Kidney (tissue), 14 donors: Measurements from ENCODE around the gene RIN3. TPM values are rescaled to one million over a fixed set of nuclear protein-coding genes. Genes with fewer than 3 reads are reported as not detected.

ENCODE experiments used
- DNase-seq, 5 donors: peaks; one replicate each; pipeline ENCODE4 v3.0.0-alpha.2; 2013 to 2020
- FAIRE-seq: peaks from 2 replicates; lab custom pipeline; 2012; peaks lifted over from hg19 to GRCh38; lab: Jason Lieb, UNC
- H3K27ac ChIP-seq, 2 donors: one replicate each; pipeline ENCODE4 v1.7.0; 2013; ENCODE audit warnings: low read depth in 2 of 2, low read length in 2 of 2, inconsistent platforms in 1 of 2
- H3K27me3 ChIP-seq: one replicate; pipeline ENCODE4 v1.7.1; 2013; ENCODE audit warnings: low read length, inconsistent platforms; ENCODE audit not compliant: control insufficient read depth, insufficient read depth
- H3K36me3 ChIP-seq, 3 donors: one replicate each; pipeline versions ENCODE4 v1.7.0 to v1.7.1; 2013; ENCODE audit warnings: low read length in 3 of 3, control low read depth in 1 of 3, inconsistent platforms in 1 of 3; ENCODE audit not compliant: insufficient read depth in 3 of 3, control insufficient read depth in 2 of 3
- H3K4me1 ChIP-seq, 3 donors: one replicate each; pipeline versions ENCODE4 v1.7.0 to v1.7.1; 2013; ENCODE audit warnings: low read length in 3 of 3, inconsistent platforms in 1 of 3, low read depth in 1 of 3; ENCODE audit not compliant: control insufficient read depth in 2 of 3, insufficient read depth in 2 of 3
- H3K4me3 ChIP-seq, 3 donors: one replicate each; pipeline versions ENCODE4 v1.7.0 to v1.8.1; 2013; ENCODE audit warnings: low read length in 3 of 3, control low read depth in 1 of 3, inconsistent platforms in 1 of 3
- H3K9ac ChIP-seq, 3 donors: one replicate each; pipeline versions ENCODE4 v1.7.0 to v1.7.1; 2013; ENCODE audit warnings: low read length in 3 of 3, control low read depth in 1 of 3, inconsistent platforms in 1 of 3
- H3K9me3 ChIP-seq, 3 donors: one replicate each; pipeline versions ENCODE4 v1.7.0 to v1.7.1; 2013; ENCODE audit warnings: low read length in 3 of 3, control low read depth in 1 of 3, inconsistent platforms in 1 of 3; ENCODE audit not compliant: control insufficient read depth in 2 of 3, insufficient read depth in 1 of 3
- intact Hi-C: fragments of 100-400 bp; cut with DNase I; formaldehyde crosslinking; loops from one replicate; pipeline ENCODE4 v1.11.1; 2022
- polyA plus RNA-seq: library from polyadenylated mRNA; stranded (reverse); fragments of 350-450 nt; fragmentation: Illumina TruSeq; extraction: RNeasy Lipid Tissue Mini Kit (QIAGEN cat#74804); gene quantifications from one replicate; pipeline ENCODE4 v1.2.3, GENCODE V29; 2014; ENCODE audit warnings: low read depth, low replicate concordance; ENCODE audit not compliant: insufficient read depth
- total RNA-seq: library from RNA; stranded (reverse); fragmentation: NEBNext Ultra II Directional; extraction: Animal tissue kit (Norgen Biotek cat#: 25700); gene quantifications from one replicate; pipeline ENCODE4 v1.2.1, GENCODE V29; 2021
- TF ChIP-seq, protein P1 (sequence below): IDR thresholded peaks from 3 replicates; pipeline ENCODE4 v1.5.1; 2012; ENCODE audit warnings: mild to moderate bottlenecking, moderate library complexity, borderline replicate concordance; ENCODE audit not compliant: insufficient read depth; ENCODE audit errors: extremely low read depth
- donor health status: control.
- donor health status: control.
- donor health status: control.
- donor health status: control.
- donor health status: control.
- donor health status: DM: yes; HTN: yes; CAD: no.
- donor health status: Normal renal cell carcinoma (clear cell type).

Gene RIN3
- total and polyA plus RNA-seq, 2 donors from 2014 or later = 7.1 to 30.4 TPM

DNA sequence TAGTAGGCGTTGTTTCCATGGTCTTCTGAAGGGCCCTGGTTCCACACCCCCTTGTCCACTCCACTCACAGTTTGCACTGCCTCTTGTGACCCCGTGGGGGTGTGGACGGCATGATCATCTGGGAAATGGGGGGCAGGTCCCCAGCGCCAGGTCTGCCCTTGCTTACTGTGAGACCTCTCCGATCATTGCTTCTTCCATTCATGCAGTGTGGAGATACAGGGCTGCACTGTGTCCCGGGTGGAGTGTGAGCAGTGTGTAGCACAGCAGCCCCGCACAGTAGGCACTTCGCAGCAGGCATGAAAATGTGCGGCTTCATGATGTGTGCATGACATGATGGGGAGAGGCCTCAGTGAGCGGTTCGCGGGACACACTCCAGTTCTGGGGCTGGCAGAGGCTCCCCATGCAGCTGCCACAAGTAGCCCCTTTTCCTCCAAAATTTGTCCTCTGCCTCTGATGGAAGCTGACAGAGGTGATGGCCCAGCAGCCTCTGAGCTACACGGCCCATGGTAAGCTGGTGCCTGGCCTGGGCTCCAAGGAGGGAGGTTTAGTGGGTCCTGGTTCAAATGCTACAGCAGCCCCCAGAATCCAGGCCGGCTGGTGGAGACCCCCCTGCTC lies 15.0 kb downstream of the RIN3 start:
- H3K9me3 ChIP-seq = no peaks in the 10 kb centered on the region
- no peaks in the 10 kb centered on the region for H3K4me1 ChIP-seq
- H3K9ac ChIP-seq = no peak overlapping the region
- FAIRE-seq (no peak), DNase-seq (no peak)
- no peaks in the 10 kb centered on the region for H3K36me3 ChIP-seq
- no peak overlapping the region for H3K27ac ChIP-seq
- H3K4me3 ChIP-seq = no peak overlapping the region
- TF ChIP-seq, protein P1, sequence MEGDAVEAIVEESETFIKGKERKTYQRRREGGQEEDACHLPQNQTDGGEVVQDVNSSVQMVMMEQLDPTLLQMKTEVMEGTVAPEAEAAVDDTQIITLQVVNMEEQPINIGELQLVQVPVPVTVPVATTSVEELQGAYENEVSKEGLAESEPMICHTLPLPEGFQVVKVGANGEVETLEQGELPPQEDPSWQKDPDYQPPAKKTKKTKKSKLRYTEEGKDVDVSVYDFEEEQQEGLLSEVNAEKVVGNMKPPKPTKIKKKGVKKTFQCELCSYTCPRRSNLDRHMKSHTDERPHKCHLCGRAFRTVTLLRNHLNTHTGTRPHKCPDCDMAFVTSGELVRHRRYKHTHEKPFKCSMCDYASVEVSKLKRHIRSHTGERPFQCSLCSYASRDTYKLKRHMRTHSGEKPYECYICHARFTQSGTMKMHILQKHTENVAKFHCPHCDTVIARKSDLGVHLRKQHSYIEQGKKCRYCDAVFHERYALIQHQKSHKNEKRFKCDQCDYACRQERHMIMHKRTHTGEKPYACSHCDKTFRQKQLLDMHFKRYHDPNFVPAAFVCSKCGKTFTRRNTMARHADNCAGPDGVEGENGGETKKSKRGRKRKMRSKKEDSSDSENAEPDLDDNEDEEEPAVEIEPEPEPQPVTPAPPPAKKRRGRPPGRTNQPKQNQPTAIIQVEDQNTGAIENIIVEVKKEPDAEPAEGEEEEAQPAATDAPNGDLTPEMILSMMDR = no peak
- H3K27me3 ChIP-seq = no peaks in the 10 kb centered on the region
- intact Hi-C loops = no loop called here

DNA sequence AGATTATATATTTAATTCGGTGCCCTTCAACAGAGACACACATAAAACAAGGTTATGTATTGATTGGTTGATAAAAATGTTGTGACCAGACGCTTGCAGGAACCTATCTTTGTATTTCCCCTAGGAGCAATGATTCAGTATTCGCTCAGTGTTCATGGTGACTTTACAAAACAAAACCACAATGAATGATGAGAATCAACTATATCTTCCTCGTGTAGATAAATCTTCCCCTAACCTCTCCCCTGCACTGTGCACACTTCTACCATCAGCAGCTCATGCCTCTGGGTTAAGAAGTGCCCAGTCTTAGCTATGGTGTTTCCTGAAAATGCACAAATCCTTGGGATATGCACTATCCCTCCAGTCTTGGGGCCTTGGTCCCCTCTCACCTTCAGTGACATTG lies 16.3 kb downstream of the RIN3 start:
- FAIRE-seq (no peak), DNase-seq (no peak)
- Histone ChIP-seq H3K27ac (no peak overlapping the region), H3K27me3 (no peaks in the 10 kb centered on the region), H3K9ac (no peak overlapping the region), H3K36me3 (no peaks in the 10 kb centered on the region), H3K4me3 (no peak overlapping the region), H3K9me3 (no peaks in the 10 kb centered on the region), H3K4me1 (no peaks in the 10 kb centered on the region)
- intact Hi-C loops = no loop called here
- TF ChIP-seq, protein P1 = no peak

DNA sequence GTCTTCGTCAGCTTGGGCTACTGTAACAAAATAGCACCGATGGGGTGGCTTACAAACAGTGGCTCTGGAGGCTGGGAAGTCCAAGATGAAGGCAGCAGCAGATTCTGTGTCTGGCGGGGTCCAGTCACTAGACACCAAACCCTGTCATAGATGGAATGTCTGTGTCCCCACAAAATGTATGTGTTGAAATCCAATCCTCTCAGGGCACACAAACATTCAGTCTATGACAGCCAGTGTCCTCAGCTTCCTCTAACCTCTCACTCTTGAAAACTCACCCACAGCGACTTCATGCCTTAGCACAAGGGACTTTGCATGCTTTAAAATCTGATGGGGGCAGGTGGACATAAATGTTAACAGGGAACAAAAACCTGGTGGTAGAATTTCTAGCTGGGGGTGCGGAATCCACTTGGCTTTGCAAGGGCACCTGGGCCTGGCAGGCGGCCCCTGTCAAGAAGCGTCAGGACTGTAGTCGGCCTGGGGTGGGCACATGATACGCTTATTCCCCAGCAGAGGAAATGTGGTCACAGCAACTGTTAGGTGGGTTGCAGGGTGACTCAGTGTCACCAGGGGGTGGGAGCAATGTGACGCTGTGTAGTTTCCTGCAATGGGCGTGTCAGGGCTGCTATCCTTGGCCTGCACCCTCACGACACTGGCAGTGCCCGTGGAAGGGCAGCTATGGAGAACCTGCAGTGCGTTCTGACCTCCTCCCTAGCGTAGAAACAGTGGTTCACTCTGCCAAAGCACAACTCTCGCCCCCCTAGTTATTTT lies 17.7 kb downstream of the RIN3 start:
- Histone ChIP-seq H3K9ac (no peak overlapping the region), H3K36me3 (no peaks in the 10 kb centered on the region), H3K4me1 (no peaks in the 10 kb centered on the region), H3K27me3 (no peaks in the 10 kb centered on the region), H3K27ac (no peak overlapping the region), H3K4me3 (no peak overlapping the region), H3K9me3 (no peaks in the 10 kb centered on the region)
- intact Hi-C loops = no loop called here
- TF ChIP-seq, protein P1 = no peak
- no peak for DNase-seq
- no peak for FAIRE-seq
